ENCODE measurements around the gene TLCD3A. TPM values are rescaled to one million over a fixed set of nuclear protein-coding genes. Genes with fewer than 3 reads are reported as not detected.
A peak's percentile ranks its signal among the peaks of the same experiment; 100 is the strongest.

Gene TLCD3A
- total and polyA plus RNA-seq, 9 of the 15 experiments (the other 6 are each of a cell fraction or from before 2014, with no cell fraction given): 1.3 to 13.5 (median 7.3) TPM

GRCh38 chr17:720706-721539 is 11.5 kb upstream of the TLCD3A start:
- ATAC-seq: no peak
- H4K20me1 ChIP-seq (replicated peaks; ENCODE audit: control insufficient read depth, insufficient read depth, low read length): no peaks in the 10 kb centered on the region
- no peak overlapping the region for H3K4me3 ChIP-seq
- no peak overlapping the region for H3K9ac ChIP-seq (ENCODE audit: insufficient read depth in 1 of 2, low read depth in 2 of 2, low read length in 2 of 2)
- ChIA-PET POLR2A (no interaction called here), CTCF (ENCODE audit: low intra/inter-chr PET ratio) (no interaction called here)
- BruUV-seq (replicated peaks): no TSS peak
- intact Hi-C loops (cut with micrococcal nuclease) (no loop called here), in situ Hi-C loops (cut with MboI) (no loop called here)
- no peaks in the 10 kb centered on the region; a peak in 2 of 5 replicates for H3K4me1 ChIP-seq (replicated peaks in 1 of 2; ENCODE audit: control insufficient read depth in 2 of 2, insufficient read depth in 2 of 2, low read length in 2 of 2)
- no peaks in the 10 kb centered on the region for H3K79me2 ChIP-seq (ENCODE audit: control insufficient read depth, insufficient read depth, low read length)
- no peak for DNase-seq (ENCODE audit: extremely low read depth in 1 of 4, low spot score in 3 of 4)
- FAIRE-seq: peak; percentile 32
- H3K36me3 ChIP-seq (ENCODE audit: control insufficient read depth, insufficient read depth, low read length): no peaks in the 10 kb centered on the region
- no peaks in the 10 kb centered on the region for H3K27me3 ChIP-seq (ENCODE audit: control insufficient read depth in 2 of 2, insufficient read depth in 2 of 2, low read length in 2 of 2)
- H3K9me1 ChIP-seq (ENCODE audit: control insufficient read depth, insufficient read depth, low read length): no peaks in the 10 kb centered on the region
- H3K4me2 ChIP-seq (ENCODE audit: insufficient read depth, low read length): no peak overlapping the region; the same call in 1 of the 2 replicates
- 37% methylated on average over 12 of the region's 13 CpGs for WGBS (ENCODE audit: insufficient coverage, low coverage, missing lambda C conversion rate)
- H3K9me3 ChIP-seq (replicated peaks; ENCODE audit: control insufficient read depth, insufficient read depth, low read depth, low read length): no peaks in the 10 kb centered on the region
- no peak overlapping the region for H3K27ac ChIP-seq (ENCODE audit: extremely low read depth, low read depth, low read length)
- TF ChIP-seq SRSF7 (optimal IDR thresholded peaks at IDR 0.05; ENCODE audit: low read depth, low read length) (no peak), ZKSCAN8 (CRISPR knock-in tag; IDR thresholded peaks at IDR 0.05) (peak; percentile 97), TFAP4 (CRISPR knock-in tag; IDR thresholded peaks at IDR 0.05; ENCODE audit: borderline replicate concordance) (no peak)
- no peak overlapping the region for H2AFZ ChIP-seq (ENCODE audit: low read depth, low read length)

DNA sequence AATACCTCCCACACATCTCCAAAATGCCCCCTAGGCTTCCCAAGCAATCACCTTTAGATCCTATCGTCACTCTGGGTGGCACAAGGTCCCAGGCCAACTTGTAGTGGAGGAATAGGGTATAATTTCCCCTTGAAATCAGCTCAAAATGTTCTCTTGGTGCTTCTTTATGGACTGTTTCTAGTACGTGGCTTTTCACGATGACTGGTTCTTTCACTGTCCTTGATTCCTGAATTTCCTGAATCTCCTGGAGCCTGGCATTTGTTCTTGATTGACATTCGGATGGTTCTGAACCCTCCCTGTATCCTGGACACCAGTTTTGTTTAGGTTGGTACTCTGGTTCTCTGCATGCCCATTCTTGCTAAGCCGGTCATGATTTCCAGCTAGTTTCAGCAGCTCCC is 10.9 kb upstream of the TLCD3A start:
- no peaks in the 10 kb centered on the region for H3K36me3 ChIP-seq (ENCODE audit: control insufficient read depth, insufficient read depth, low read length)
- H3K9ac ChIP-seq (ENCODE audit: insufficient read depth in 1 of 2, low read depth in 2 of 2, low read length in 2 of 2): no peak overlapping the region
- H3K27ac ChIP-seq (ENCODE audit: extremely low read depth, low read depth, low read length): no peak overlapping the region
- no peaks in the 10 kb centered on the region for H3K9me1 ChIP-seq (ENCODE audit: control insufficient read depth, insufficient read depth, low read length)
- no peaks in the 10 kb centered on the region for H3K79me2 ChIP-seq (ENCODE audit: control insufficient read depth, insufficient read depth, low read length)
- DNase-seq (ENCODE audit: extremely low read depth in 1 of 4, low spot score in 3 of 4) (no peak), FAIRE-seq (no peak), ATAC-seq (no peak)
- no peaks in the 10 kb centered on the region for H4K20me1 ChIP-seq (replicated peaks; ENCODE audit: control insufficient read depth, insufficient read depth, low read length)
- no peak overlapping the region for H2AFZ ChIP-seq (ENCODE audit: low read depth, low read length)
- H3K27me3 ChIP-seq (ENCODE audit: control insufficient read depth in 2 of 2, insufficient read depth in 2 of 2, low read length in 2 of 2): no peaks in the 10 kb centered on the region
- 23% methylated on average over 5 of the region's 5 CpGs for whole genome bisulfite sequencing (ENCODE audit: insufficient coverage, low coverage, missing lambda C conversion rate)
- intact Hi-C loops (cut with micrococcal nuclease) (no loop called here), in situ Hi-C loops (cut with MboI) (no loop called here)
- ChIA-PET CTCF (ENCODE audit: low intra/inter-chr PET ratio) (no interaction called here), POLR2A (no interaction called here)
- H3K4me3 ChIP-seq: no peak overlapping the region
- no TSS peak for BruUV-seq (replicated peaks)
- H3K4me2 ChIP-seq (ENCODE audit: insufficient read depth, low read length): no peak overlapping the region
- H3K4me1 ChIP-seq (replicated peaks in 1 of 2; ENCODE audit: control insufficient read depth in 2 of 2, insufficient read depth in 2 of 2, low read length in 2 of 2): no peaks in the 10 kb centered on the region; a peak in 2 of 5 replicates
- H3K9me3 ChIP-seq (replicated peaks; ENCODE audit: control insufficient read depth, insufficient read depth, low read depth, low read length): no peaks in the 10 kb centered on the region
- TF ChIP-seq ZNF639 (CRISPR knock-in tag; conservative IDR thresholded peaks at IDR 0.05 in 1 of 2, IDR thresholded peaks at IDR 0.05 in 1 of 2): no peak
- no peak for TF ChIP-seq SAP30 (IDR thresholded peaks at IDR 0.05; ENCODE audit: borderline replicate concordance, insufficient read depth, low read depth, low read length, poor library complexity, severe bottlenecking)
- no peak for TF ChIP-seq ZKSCAN3 (CRISPR knock-in tag; IDR thresholded peaks at IDR 0.05)
- TF ChIP-seq CBFA2T2 (conservative IDR thresholded peaks at IDR 0.05): no peak
- TF ChIP-seq ZNF699 (CRISPR knock-in tag; IDR thresholded peaks at IDR 0.05; ENCODE audit: insufficient replicate concordance): no peak
- TF ChIP-seq ZNF766 (CRISPR knock-in tag; conservative IDR thresholded peaks at IDR 0.05): no peak
- no peak for TF ChIP-seq RFX7 (CRISPR knock-in tag; IDR thresholded peaks at IDR 0.05)
- no peak for TF ChIP-seq FOXJ3 (CRISPR knock-in tag; IDR thresholded peaks at IDR 0.05)

Measured in K562 (cell line).